MM.1S (cell line): ENCODE results near the gene DSCAM.

Experiments used
- DNase-seq: peaks from one replicate; pipeline ENCODE4 v3.0.0-alpha.2; 2015
- H2AFZ ChIP-seq: fragments of 300-600 bp; sonication (generic); 2 replicates; pipeline ENCODE4 v1.6.0; 2016; ENCODE audit warnings: antibody characterized with exemption, low read length
- H3F3A ChIP-seq: fragments of 300-600 bp; sonication (generic); 2 replicates; pipeline ENCODE4 v1.6.1; 2016; ENCODE audit warnings: mild to moderate bottlenecking, antibody characterized with exemption, low read length, moderate library complexity, mixed read lengths; ENCODE audit not compliant: insufficient read depth
- H3K27ac ChIP-seq: fragments of 300-600 bp; sonication (generic); 2 replicates; pipeline ENCODE4 v1.5.1; 2016; ENCODE audit warnings: mild to moderate bottlenecking, low read length
- H3K27me3 ChIP-seq: fragments of 300-600 bp; sonication (generic); replicated peaks from 2 replicates; pipeline ENCODE4 v1.6.0; 2016; ENCODE audit warnings: low read length; ENCODE audit not compliant: insufficient read depth
- H3K36me3 ChIP-seq: fragments of 300-600 bp; sonication (generic); replicated peaks from 2 replicates; pipeline ENCODE4 v1.6.1; 2016; ENCODE audit warnings: mild to moderate bottlenecking, low read length, mixed read lengths; ENCODE audit not compliant: insufficient read depth
- H3K4me1 ChIP-seq: fragments of 300-600 bp; sonication (generic); 2 replicates; pipeline ENCODE4 v1.6.1; 2016; ENCODE audit warnings: low read length, mixed read lengths
- H3K4me2 ChIP-seq: fragments of 300-600 bp; sonication (generic); 2 replicates; pipeline ENCODE4 v1.6.0; 2016; ENCODE audit warnings: low read depth, low read length
- H3K4me3 ChIP-seq: fragments of 300-600 bp; sonication (generic); 2 replicates; pipeline ENCODE4 v1.5.1; 2016; ENCODE audit warnings: low read length, mixed read lengths
- H3K79me2 ChIP-seq: fragments of 300-600 bp; sonication (generic); 2 replicates; pipeline ENCODE4 v1.6.1; 2016; ENCODE audit warnings: mixed run types, low read length, mixed read lengths
- H3K9ac ChIP-seq: fragments of 300-600 bp; sonication (generic); 2 replicates; pipeline ENCODE4 v1.6.1; 2016; ENCODE audit warnings: low read length, mixed read lengths
- H3K9me2 ChIP-seq: fragments of 300-600 bp; sonication (generic); replicated peaks from 2 replicates; pipeline ENCODE4 v1.6.1; 2016; ENCODE audit warnings: mild to moderate bottlenecking, low read length, mixed read lengths; ENCODE audit not compliant: insufficient read depth
- H3K9me3 ChIP-seq: fragments of 300-600 bp; sonication (generic); replicated peaks from 2 replicates; pipeline ENCODE4 v1.6.1; 2016; ENCODE audit warnings: mild to moderate bottlenecking, low read length, mixed read lengths; ENCODE audit not compliant: insufficient read depth
- H4K20me1 ChIP-seq: fragments of 300-600 bp; sonication (generic); 2 replicates; pipeline ENCODE4 v1.6.1; 2016; ENCODE audit warnings: mild to moderate bottlenecking, low read length, moderate library complexity, mixed read lengths; ENCODE audit not compliant: insufficient read depth
- CTCF ChIP-seq: fragments of 300-600 bp; sonication (generic); IDR thresholded peaks from 2 replicates; pipeline ENCODE4 v1.5.1; 2016; ENCODE audit warnings: antibody characterized with exemption, low read length, mixed read lengths
- EZH2 ChIP-seq: fragments of 300-600 bp; sonication (generic); optimal IDR thresholded peaks from 2 replicates; pipeline ENCODE3; 2017; ENCODE audit warnings: low read depth, mild to moderate bottlenecking, antibody characterized with exemption, low read length, mixed read lengths
- EZH2phosphoT487 ChIP-seq: fragments of 300-600 bp; sonication (generic); IDR thresholded peaks from 2 replicates; pipeline ENCODE4 v1.6.1; 2018; ENCODE audit warnings: antibody characterized with exemption, low read length

DSCAM gene

GRCh38 chr21:40730426-40730800, 116.5 kb downstream of the DSCAM start:
- H3K4me3 ChIP-seq: no peak overlapping the region
- H3K79me2 ChIP-seq: no peaks in the 10 kb centered on the region
- H3F3A ChIP-seq: no peaks in the 10 kb centered on the region
- no peaks in the 10 kb centered on the region for H3K4me1 ChIP-seq
- no peak overlapping the region for H3K9ac ChIP-seq
- H3K36me3 ChIP-seq: no peaks in the 10 kb centered on the region
- no peak overlapping the region for H2AFZ ChIP-seq
- H4K20me1 ChIP-seq: no peaks in the 10 kb centered on the region
- no peaks in the 10 kb centered on the region for H3K9me2 ChIP-seq
- no peak overlapping the region for H3K4me2 ChIP-seq
- no peaks in the 10 kb centered on the region for H3K9me3 ChIP-seq
- TF ChIP-seq EZH2phosphoT487 (no peak), CTCF (no peak), EZH2 (no peak)
- no peak overlapping the region for H3K27ac ChIP-seq
- DNase-seq: no peak
- H3K27me3 ChIP-seq: no peaks in the 10 kb centered on the region

GRCh38 chr21:40729761-40730425, 117.1 kb downstream of the DSCAM start:
- no peak for TF ChIP-seq EZH2
- TF ChIP-seq EZH2phosphoT487: no peak
- no peak for TF ChIP-seq CTCF
- H3K4me2 ChIP-seq: no peak overlapping the region
- H3K4me3 ChIP-seq: no peak overlapping the region
- H3K4me1 ChIP-seq: no peaks in the 10 kb centered on the region
- no peak overlapping the region for H3K9ac ChIP-seq
- H3K9me2 ChIP-seq: no peaks in the 10 kb centered on the region
- H3F3A ChIP-seq: no peaks in the 10 kb centered on the region
- no peaks in the 10 kb centered on the region for H3K36me3 ChIP-seq
- H3K27me3 ChIP-seq: no peaks in the 10 kb centered on the region
- no peak overlapping the region for H2AFZ ChIP-seq
- no peak for DNase-seq
- H3K9me3 ChIP-seq: no peaks in the 10 kb centered on the region
- no peaks in the 10 kb centered on the region for H3K79me2 ChIP-seq
- no peak overlapping the region for H3K27ac ChIP-seq
- H4K20me1 ChIP-seq: no peaks in the 10 kb centered on the region

GRCh38 chr21:40723966-40724365, 123.0 kb downstream of the DSCAM start:
- Histone ChIP-seq H3K36me3 (no peaks in the 10 kb centered on the region), H3K4me2 (no peak overlapping the region)

More at GRCh38 chr21:40723966-40724365, 123.0 kb downstream of the DSCAM start:
- TF ChIP-seq EZH2phosphoT487 (no peak), EZH2 (no peak), CTCF (no peak)
- H3F3A ChIP-seq: no peaks in the 10 kb centered on the region
- H3K79me2 ChIP-seq: no peaks in the 10 kb centered on the region
- H3K4me3 ChIP-seq: no peak overlapping the region
- no peaks in the 10 kb centered on the region for H4K20me1 ChIP-seq
- H3K27me3 ChIP-seq: no peaks in the 10 kb centered on the region
- H3K4me1 ChIP-seq: no peaks in the 10 kb centered on the region
- no peak overlapping the region for H3K27ac ChIP-seq
- H3K9me2 ChIP-seq: no peaks in the 10 kb centered on the region
- no peak overlapping the region for H3K9ac ChIP-seq
- no peak for DNase-seq
- H2AFZ ChIP-seq: no peak overlapping the region
- H3K9me3 ChIP-seq: no peaks in the 10 kb centered on the region
